GM18873 (cell line): ENCODE data around the gene NCAPG2.

Experiments
- ATAC-seq: cut with Tn5 transposase; IDR thresholded peaks from one replicate; pipeline ENCODE4 v1.9.1; 2021; ENCODE audit warnings: mild to moderate bottlenecking, moderate library complexity, moderate number of reproducible peaks; ENCODE audit not compliant: unreplicated experiment, low FRiP score

Gene NCAPG2

GRCh38 chr7:158704524-158705233 is at the start of gene NCAPG2:
Gene NCAPG2 (minus strand): TSS chr7:158704804. CDS start chr7:158701899, 2,905 bp downstream.
- ATAC-seq = peak; percentile 92

- no peak for ATAC-seq
These were observed 49.3 kb upstream of the NCAPG2 start for GRCh38 chr7:158753900-158754299.

GRCh38 chr7:158751751-158752150 is 47.1 kb upstream of the NCAPG2 start:
- ATAC-seq = no peak

GRCh38 chr7:158751199-158751598 is 46.6 kb upstream of the NCAPG2 start:
- ATAC-seq = no peak

- no peak for ATAC-seq
These were observed 46.1 kb upstream of the NCAPG2 start for GRCh38 chr7:158750702-158751101.

- ATAC-seq = no peak
These were observed 44.8 kb upstream of the NCAPG2 start for GRCh38 chr7:158749396-158749795.

- ATAC-seq = no peak
These were observed 43.7 kb upstream of the NCAPG2 start for GRCh38 chr7:158748335-158748734.

GRCh38 chr7:158747408-158747807 is 42.8 kb upstream of the NCAPG2 start:
- ATAC-seq = no peak

- ATAC-seq = no peak
These were observed 42.4 kb upstream of the NCAPG2 start for GRCh38 chr7:158746957-158747356.

- no peak for ATAC-seq
These were observed 40.6 kb upstream of the NCAPG2 start for GRCh38 chr7:158745057-158745715.

GRCh38 chr7:158744070-158744469 is 39.5 kb upstream of the NCAPG2 start:
- ATAC-seq = no peak

- ATAC-seq = no peak
These were observed 38.6 kb upstream of the NCAPG2 start for GRCh38 chr7:158743219-158743618.

- no peak for ATAC-seq
These were observed 37.6 kb upstream of the NCAPG2 start for GRCh38 chr7:158742065-158742821.

- ATAC-seq = no peak
These were observed 36.7 kb upstream of the NCAPG2 start for GRCh38 chr7:158741294-158741666.

- ATAC-seq = no peak
These were observed 36.2 kb upstream of the NCAPG2 start for GRCh38 chr7:158740657-158741293.

- ATAC-seq = no peak
These were observed 35.5 kb upstream of the NCAPG2 start for GRCh38 chr7:158740013-158740656.

GRCh38 chr7:158738841-158739240 is 34.2 kb upstream of the NCAPG2 start:
- ATAC-seq = no peak

GRCh38 chr7:158737064-158737695 is 32.6 kb upstream of the NCAPG2 start:
- no peak for ATAC-seq

- no peak for ATAC-seq
These were observed 31.3 kb upstream of the NCAPG2 start for GRCh38 chr7:158735935-158736334.

- ATAC-seq = no peak
These were observed 30.3 kb upstream of the NCAPG2 start for GRCh38 chr7:158734861-158735260.
